GM12873 (cell line): Measurements from ENCODE around the gene ARHGAP22.

ENCODE experiments used
- TF ChIP-seq, protein P1 (sequence below): IDR thresholded peaks from 2 replicates; pipeline ENCODE4 v1.5.1; 2012; ENCODE audit warnings: low read depth, mild to moderate bottlenecking, moderate library complexity, low read length, control low read depth; ENCODE audit not compliant: insufficient read depth; ENCODE audit errors: missing control alignments

Gene ARHGAP22

GRCh38 chr10:48616436-48616835, 11.6 kb upstream of the ARHGAP22 start:
- TF ChIP-seq, protein P1, sequence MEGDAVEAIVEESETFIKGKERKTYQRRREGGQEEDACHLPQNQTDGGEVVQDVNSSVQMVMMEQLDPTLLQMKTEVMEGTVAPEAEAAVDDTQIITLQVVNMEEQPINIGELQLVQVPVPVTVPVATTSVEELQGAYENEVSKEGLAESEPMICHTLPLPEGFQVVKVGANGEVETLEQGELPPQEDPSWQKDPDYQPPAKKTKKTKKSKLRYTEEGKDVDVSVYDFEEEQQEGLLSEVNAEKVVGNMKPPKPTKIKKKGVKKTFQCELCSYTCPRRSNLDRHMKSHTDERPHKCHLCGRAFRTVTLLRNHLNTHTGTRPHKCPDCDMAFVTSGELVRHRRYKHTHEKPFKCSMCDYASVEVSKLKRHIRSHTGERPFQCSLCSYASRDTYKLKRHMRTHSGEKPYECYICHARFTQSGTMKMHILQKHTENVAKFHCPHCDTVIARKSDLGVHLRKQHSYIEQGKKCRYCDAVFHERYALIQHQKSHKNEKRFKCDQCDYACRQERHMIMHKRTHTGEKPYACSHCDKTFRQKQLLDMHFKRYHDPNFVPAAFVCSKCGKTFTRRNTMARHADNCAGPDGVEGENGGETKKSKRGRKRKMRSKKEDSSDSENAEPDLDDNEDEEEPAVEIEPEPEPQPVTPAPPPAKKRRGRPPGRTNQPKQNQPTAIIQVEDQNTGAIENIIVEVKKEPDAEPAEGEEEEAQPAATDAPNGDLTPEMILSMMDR: no peak

DNA sequence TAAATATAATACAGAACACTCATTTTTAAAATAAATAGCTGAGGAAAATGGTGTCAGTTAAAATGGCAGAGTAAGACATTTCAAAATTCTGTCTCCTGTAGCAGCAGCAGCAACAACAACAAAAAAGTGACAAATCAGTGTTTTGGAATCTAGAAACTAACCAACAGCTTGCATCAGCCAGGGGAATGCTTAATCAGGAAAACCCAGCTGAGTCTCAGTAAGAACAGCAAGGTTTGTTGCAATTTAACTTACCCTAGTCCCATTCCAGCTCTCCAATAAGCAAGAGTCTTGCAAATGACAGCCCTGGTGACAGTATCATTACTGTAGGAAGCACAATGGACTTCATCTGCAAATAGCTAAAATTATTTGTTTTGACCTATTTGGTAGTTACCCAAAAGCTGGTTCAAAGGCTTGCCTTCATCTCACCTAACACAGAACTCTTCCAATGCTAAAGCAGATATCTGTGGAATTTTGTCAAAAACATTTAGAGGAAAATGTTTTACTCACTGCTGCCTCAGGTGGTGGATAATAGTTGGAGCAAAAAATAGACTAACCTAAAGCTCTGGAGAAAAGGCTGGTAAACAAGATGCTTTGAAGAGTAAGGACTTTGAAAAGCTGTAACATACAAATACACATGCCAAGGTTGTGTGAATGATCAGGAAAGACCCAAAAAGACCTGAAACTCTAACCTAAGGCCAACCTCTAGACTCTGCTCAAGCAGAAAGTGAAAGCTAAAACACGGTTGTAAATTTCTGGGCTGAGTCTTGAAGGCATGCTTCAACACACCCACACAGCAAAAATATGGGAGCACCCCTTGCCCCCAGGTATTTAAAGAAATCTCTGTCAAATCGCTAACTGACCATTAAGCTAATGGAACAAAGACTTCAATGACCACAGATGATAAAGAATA, 9.9 kb upstream of the ARHGAP22 start:
- TF ChIP-seq, protein P1: peak; percentile 56

DNA sequence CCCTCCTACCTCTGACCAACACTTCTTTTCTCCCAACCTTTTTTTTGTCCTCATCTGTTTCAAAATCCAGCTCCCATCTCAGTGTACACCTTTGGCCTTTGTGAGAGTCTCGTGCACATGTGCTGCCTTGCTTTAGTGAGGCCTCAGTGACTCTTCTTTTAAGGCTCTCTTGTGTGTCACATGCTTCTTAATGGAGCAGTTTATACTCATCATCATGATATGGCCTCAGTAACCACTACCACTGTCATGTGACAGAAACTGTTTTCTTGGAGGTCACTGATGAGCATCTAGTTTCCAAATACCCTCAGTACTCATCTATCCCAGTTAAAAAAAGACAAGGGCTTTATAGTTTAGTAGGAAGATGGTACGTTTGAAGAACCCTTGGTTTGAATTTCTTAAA, 8.1 kb upstream of the ARHGAP22 start:
- TF ChIP-seq, protein P1: no peak

DNA sequence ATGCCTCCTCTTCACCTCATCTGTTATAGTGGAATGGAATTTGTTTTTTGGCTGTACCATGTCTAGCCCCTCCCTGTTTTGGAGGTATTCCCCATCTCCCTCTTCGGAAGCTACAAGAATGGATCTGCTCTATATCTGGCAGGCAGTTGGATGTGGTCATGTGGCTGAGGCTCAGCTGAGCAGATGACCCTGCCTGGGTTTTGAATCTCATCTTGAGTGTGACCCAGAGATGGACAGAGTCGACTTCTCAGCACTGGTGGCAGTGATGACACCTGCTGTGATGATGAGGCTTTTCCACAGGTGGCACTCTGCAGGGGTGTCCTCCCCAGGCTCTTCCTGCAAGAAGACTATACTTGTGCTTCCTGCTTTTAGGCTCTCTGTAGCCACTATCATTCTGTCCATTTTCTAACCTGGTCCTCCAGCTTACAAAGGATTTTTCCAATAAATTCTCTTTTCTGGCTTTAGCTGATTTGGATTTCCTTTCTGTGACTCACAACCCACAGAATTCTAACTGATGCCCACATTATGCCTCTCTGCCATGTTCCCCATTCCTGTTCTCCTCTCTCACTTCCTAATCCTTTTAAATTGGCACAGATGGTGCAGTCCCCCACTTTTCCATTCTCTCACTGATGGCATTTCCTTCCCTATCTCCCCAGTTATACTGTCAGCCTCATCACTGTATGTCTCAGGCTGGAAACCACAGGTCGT, 7.5 kb upstream of the ARHGAP22 start:
- TF ChIP-seq, protein P1: no peak

DNA sequence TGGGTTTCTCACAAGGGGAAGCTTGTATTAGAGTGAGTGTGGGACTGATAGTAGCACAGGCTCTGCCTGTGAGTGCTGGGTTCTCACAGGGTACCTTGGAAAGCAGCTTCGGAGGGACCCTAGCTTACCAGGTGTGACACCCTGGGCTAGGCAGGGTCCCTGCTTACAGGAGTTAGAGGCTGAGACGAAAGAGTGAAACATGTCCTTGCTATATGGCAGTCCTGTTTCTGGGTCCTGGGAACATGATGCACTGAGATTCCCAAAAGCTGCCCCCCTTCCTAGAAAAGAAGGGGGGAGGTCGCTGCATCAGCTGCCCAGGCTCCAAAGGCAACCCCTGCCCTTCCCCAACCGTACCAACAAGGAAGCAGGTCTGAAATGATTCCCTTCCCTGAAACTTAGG, 6.3 kb upstream of the ARHGAP22 start:
- TF ChIP-seq, protein P1: no peak

GRCh38 chr10:48610585-48611093, 5.8 kb upstream of the ARHGAP22 start:
- TF ChIP-seq, protein P1: no peak

GRCh38 chr10:48609899-48610584, 5.2 kb upstream of the ARHGAP22 start:
- TF ChIP-seq, protein P1: no peak
